COLO829 (cell line): ENCODE data around the gene SLC38A2.
"Not testable (repeated sequence)": the region's sequence is repeated elsewhere in the genome, so short reads cannot be mapped to it uniquely, and the experiment has no call there.

ENCODE experiments used
- DNase-seq: peaks from one replicate; pipeline ENCODE4 v3.0.0; 2012; ENCODE audit warnings: low spot score

Gene SLC38A2

GRCh38 chr12:46360908-46361666 lies 11.5 kb downstream of the SLC38A2 start:
- no peak for DNase-seq

GRCh38 chr12:46360370-46360769 lies 12.2 kb downstream of the SLC38A2 start:
- DNase-seq = no peak

GRCh38 chr12:46359667-46360280 lies 12.8 kb downstream of the SLC38A2 start:
- no peak for DNase-seq

GRCh38 chr12:46358791-46359666 lies 13.5 kb downstream of the SLC38A2 start:
- DNase-seq = no peak

GRCh38 chr12:46358325-46358700 lies 14.3 kb downstream of the SLC38A2 start:
- no peak for DNase-seq

GRCh38 chr12:46357438-46358324 lies 14.9 kb downstream of the SLC38A2 start:
- DNase-seq = no peak

- DNase-seq = no peak
Observed at GRCh38 chr12:46356655-46357437, 15.7 kb downstream of the SLC38A2 start.

- no peak for DNase-seq
Observed at GRCh38 chr12:46354802-46355199, 17.8 kb downstream of the SLC38A2 start.

GRCh38 chr12:46354111-46354801 lies 18.3 kb downstream of the SLC38A2 start:
- no peak for DNase-seq

GRCh38 chr12:46351886-46352650 lies 20.5 kb downstream of the SLC38A2 start:
- no peak for DNase-seq

GRCh38 chr12:46351138-46351537 lies 21.4 kb downstream of the SLC38A2 start:
- DNase-seq = no peak

- DNase-seq = no peak
Observed at GRCh38 chr12:46349253-46349652, 23.3 kb downstream of the SLC38A2 start.

- no peak for DNase-seq
Observed at GRCh38 chr12:46343118-46343852, 29.3 kb downstream of the SLC38A2 start.

- DNase-seq = no peak
Observed at GRCh38 chr12:46342562-46343033, 30.0 kb downstream of the SLC38A2 start.

- no peak for DNase-seq
Observed at GRCh38 chr12:46339051-46339450, 33.5 kb downstream of the SLC38A2 start.

GRCh38 chr12:46332260-46332659 lies 40.3 kb downstream of the SLC38A2 start:
- DNase-seq = no peak

- DNase-seq = not testable (repeated sequence)
Observed at GRCh38 chr12:46325075-46325474, 47.5 kb downstream of the SLC38A2 start.

- DNase-seq = no peak
Observed at GRCh38 chr12:46320731-46321130, 51.8 kb downstream of the SLC38A2 start.

- DNase-seq = no peak
Observed at GRCh38 chr12:46318037-46318436, 54.5 kb downstream of the SLC38A2 start.
